ENCODE data around the gene MEGF6. TPM values are rescaled to one million over a fixed set of nuclear protein-coding genes. Genes with fewer than 3 reads are reported as not detected.
A peak's percentile ranks its signal among the peaks of the same experiment; 100 is the strongest.

Gene MEGF6
- total and polyA plus RNA-seq, 2 donors (not counting 1 experiment from before 2014, with no cell fraction given) = 43.2 to 77.3 TPM

- H3K27ac Mint-ChIP-seq = no peak overlapping the region
These were observed 16.4 kb upstream of the MEGF6 start for GRCh38 chr1:3627515-3628253.

More at GRCh38 chr1:3627515-3628253, 16.4 kb upstream of the MEGF6 start:
- ChIA-PET CTCF (interaction anchor here (1.1 to 3.8 kb wide), 4 partner anchors 7 to 175 kb away, joined by 3 to 37 read pairs (median 4); no protein-coding TSS in a partner anchor), POLR2A (no interaction called here)
- Histone ChIP-seq H4K20me1 (ENCODE audit: control insufficient read depth, insufficient read depth, low read length, poor library complexity, severe bottlenecking) (peaks cover 5% of the 10 kb centered on the region), H3K9ac (ENCODE audit: low read length) (no peak overlapping the region), H3K27me3 (replicated peaks in 1 of 4; ENCODE audit: control extremely low read depth in 1 of 4, control insufficient read depth in 3 of 4, insufficient read depth in 4 of 4, low read length in 3 of 4) (no peaks in the 10 kb centered on the region), H3K27ac (ENCODE audit: low read length in 2 of 2) (no peak overlapping the region), H2AFZ (ENCODE audit: insufficient read depth, low read depth, low read length, poor library complexity, severe bottlenecking) (no peak overlapping the region), H3K4me2 (replicated peaks; ENCODE audit: low read depth, low read length, poor library complexity, severe bottlenecking) (no peak overlapping the region), H3K36me3 (replicated peaks in 1 of 2; ENCODE audit: control extremely low read depth in 1 of 2, control insufficient read depth in 1 of 2, extremely low read depth in 1 of 2, insufficient read depth in 2 of 2, low read length in 1 of 2) (peaks cover 0 to 44% of the 10 kb centered on the region in 2 experiments), H3K4me3 (ENCODE audit: control extremely low read depth in 1 of 5, extremely low read depth in 1 of 5, insufficient read depth in 1 of 5, low read depth in 2 of 5, low read length in 4 of 5) (no peak overlapping the region), H3K79me2 (ENCODE audit: control insufficient read depth, insufficient read depth, low read length) (peaks cover 12% of the 10 kb centered on the region), H3K4me1 (ENCODE audit: control insufficient read depth in 2 of 2, insufficient read depth in 2 of 2, low read length in 2 of 2) (peaks cover 18 to 25% of the 10 kb centered on the region in 2 donors), H3K9me3 (ENCODE audit: control extremely low read depth in 1 of 3, control insufficient read depth in 2 of 3, insufficient read depth in 1 of 3, low read length in 2 of 3) (no peaks in the 10 kb centered on the region)
- H3K4me3 Mint-ChIP-seq = peak overlapping the region; percentile 32
- H3K4me1 Mint-ChIP-seq = peaks cover 33% of the 10 kb centered on the region
- H3K9me3 Mint-ChIP-seq (ENCODE audit: insufficient read depth) = no peaks in the 10 kb centered on the region
- TF ChIP-seq EZH2 (IDR thresholded peaks at IDR 0.05; ENCODE audit: borderline replicate concordance, insufficient read depth, low read depth, low read length, poor library complexity, severe bottlenecking) (no peak), CTCF (IDR thresholded peaks at IDR 0.05) (no peak)
- intact Hi-C loops (cut with micrococcal nuclease) = loop anchor here (10.0 kb wide), 3 partner anchors 227 to 1213 kb away; partner anchors contain the start of genes CEP104, DFFB and PEX10
- H3K27me3 Mint-ChIP-seq = no peaks in the 10 kb centered on the region
- DNase-seq (no peak), ATAC-seq (ENCODE audit: low read depth) (no peak)
- 96% methylated on average over 26 of the region's 26 CpGs for WGBS (ENCODE audit: insufficient coverage)
